ENCODE results near the gene NMNAT3. TPM values are rescaled to one million over a fixed set of nuclear protein-coding genes. Genes with fewer than 3 reads are reported as not detected.

The NMNAT3 gene
- total RNA-seq, 3 donors from 2014 or later: 6.6 to 17.3 (median 9.2) TPM

DNA sequence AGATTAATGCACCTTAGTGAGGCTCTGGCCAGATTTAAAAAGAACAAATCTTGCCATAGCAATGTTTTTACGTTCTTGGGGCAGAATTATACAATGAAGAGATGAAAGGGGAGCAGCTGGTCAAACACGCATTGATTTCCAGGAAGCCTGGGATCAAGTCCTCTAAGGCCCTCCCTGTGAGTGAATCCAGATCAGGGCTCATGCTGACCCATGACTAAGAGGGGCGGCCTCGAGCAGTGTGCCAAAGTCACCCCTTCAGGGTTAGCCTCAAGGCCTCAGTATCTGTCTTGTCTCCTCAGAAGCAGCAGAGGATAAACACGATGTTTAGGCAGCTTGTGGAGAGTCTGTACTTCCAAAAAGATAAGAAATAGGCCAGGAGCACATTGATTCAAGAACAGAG is 129.0 kb downstream of the NMNAT3 start:
- H3K36me3 ChIP-seq: no peaks in the 10 kb centered on the region
- no peaks in the 10 kb centered on the region for H3K9me3 ChIP-seq
- H3K4me1 ChIP-seq: no peaks in the 10 kb centered on the region
- no peaks in the 10 kb centered on the region for H3K27me3 ChIP-seq
- TF ChIP-seq CTCF (IDR thresholded peaks at IDR 0.05) (no peak), POLR2A (IDR thresholded peaks at IDR 0.05) (no peak), POLR2AphosphoS5 (IDR thresholded peaks at IDR 0.05) (no peak)
- no peak overlapping the region for H3K27ac ChIP-seq
- DNase-seq (ENCODE audit: low spot score in 2 of 2): no peak
- H3K4me3 ChIP-seq: no peak overlapping the region
- intact Hi-C loops (cut with DNase I; ENCODE audit: low total_unique reads): no loop called here

DNA sequence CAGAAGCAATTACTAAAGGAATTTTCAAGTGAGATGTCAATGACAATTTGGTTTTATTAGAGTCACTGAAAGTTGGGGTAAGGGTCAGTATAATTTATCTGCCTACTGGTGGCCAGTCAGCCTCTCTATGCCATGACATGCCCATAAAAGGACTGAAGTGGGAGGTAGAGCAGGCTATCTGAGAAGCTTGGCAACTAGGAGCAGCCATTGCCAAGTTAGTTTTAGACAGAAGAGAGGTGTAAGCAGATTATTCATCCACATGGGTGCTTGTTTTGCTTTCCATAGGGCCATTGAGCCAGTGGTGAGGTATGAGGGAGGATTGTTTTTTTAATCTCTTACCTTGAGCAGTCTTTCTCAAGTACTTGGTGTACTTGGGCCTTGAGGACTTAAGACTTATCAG is 130.1 kb downstream of the NMNAT3 start:
- Histone ChIP-seq H3K36me3 (no peaks in the 10 kb centered on the region), H3K27ac (no peak overlapping the region), H3K27me3 (no peaks in the 10 kb centered on the region), H3K9me3 (no peaks in the 10 kb centered on the region), H3K4me1 (no peaks in the 10 kb centered on the region), H3K4me3 (no peak overlapping the region)
- TF ChIP-seq POLR2AphosphoS5 (IDR thresholded peaks at IDR 0.05) (no peak), CTCF (IDR thresholded peaks at IDR 0.05) (no peak), POLR2A (IDR thresholded peaks at IDR 0.05) (no peak)
- DNase-seq (ENCODE audit: low spot score in 2 of 2): no peak
- intact Hi-C loops (cut with DNase I; ENCODE audit: low total_unique reads): no loop called here

DNA sequence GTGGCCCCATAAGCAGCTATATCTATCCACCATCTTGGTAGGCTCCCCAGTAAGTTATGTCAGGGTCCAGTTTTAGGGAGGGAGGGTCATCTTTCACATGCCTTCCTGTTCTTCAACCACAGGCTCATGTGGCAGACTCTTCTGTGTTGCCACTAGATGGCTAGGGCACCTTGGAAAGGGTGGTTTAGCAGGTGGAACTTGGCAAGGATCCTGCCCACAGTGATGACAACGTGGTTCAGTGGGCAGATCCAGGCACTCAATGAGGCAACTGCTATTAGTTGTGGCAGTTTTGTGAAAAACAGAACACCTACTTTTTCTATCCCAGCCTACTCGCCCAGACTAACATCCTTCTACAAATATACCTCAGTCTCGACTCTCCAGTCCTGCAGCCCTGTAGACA is 131.0 kb downstream of the NMNAT3 start:
- TF ChIP-seq POLR2AphosphoS5 (IDR thresholded peaks at IDR 0.05) (no peak), POLR2A (IDR thresholded peaks at IDR 0.05) (no peak), CTCF (IDR thresholded peaks at IDR 0.05) (no peak)
- Histone ChIP-seq H3K4me3 (no peak overlapping the region), H3K4me1 (no peaks in the 10 kb centered on the region), H3K27me3 (no peaks in the 10 kb centered on the region), H3K36me3 (no peaks in the 10 kb centered on the region), H3K9me3 (no peaks in the 10 kb centered on the region), H3K27ac (no peak overlapping the region)
- intact Hi-C loops (cut with DNase I; ENCODE audit: low total_unique reads): no loop called here
- DNase-seq (ENCODE audit: low spot score in 2 of 2): no peak

- TF ChIP-seq POLR2AphosphoS5 (IDR thresholded peaks at IDR 0.05) (no peak), CTCF (IDR thresholded peaks at IDR 0.05) (no peak), POLR2A (IDR thresholded peaks at IDR 0.05) (no peak)
- no peak for DNase-seq (ENCODE audit: low spot score in 2 of 2)
- intact Hi-C loops (cut with DNase I; ENCODE audit: low total_unique reads): no loop called here
- Histone ChIP-seq H3K4me3 (no peak overlapping the region), H3K9me3 (no peaks in the 10 kb centered on the region), H3K36me3 (no peaks in the 10 kb centered on the region), H3K4me1 (peaks cover 0 to 5% of the 10 kb centered on the region in 2 donors), H3K27ac (peak overlapping the region in 1 of 2 donors; percentile 34), H3K27me3 (no peaks in the 10 kb centered on the region)
Measured at GRCh38 chr3:139541532-139542288, 136.1 kb downstream of the NMNAT3 start.

- no peak for DNase-seq (ENCODE audit: low spot score in 2 of 2)
Measured at GRCh38 chr3:139540651-139541531, 136.9 kb downstream of the NMNAT3 start.

More at GRCh38 chr3:139540651-139541531, 136.9 kb downstream of the NMNAT3 start:
- Histone ChIP-seq H3K9me3 (no peaks in the 10 kb centered on the region), H3K36me3 (no peaks in the 10 kb centered on the region), H3K27me3 (no peaks in the 10 kb centered on the region), H3K4me1 (peaks cover 0 to 7% of the 10 kb centered on the region in 2 donors), H3K4me3 (peak overlapping the region in 2 of 3 donors; percentile 64 to 74), H3K27ac (peak overlapping the region; percentile 81 to 82)
- intact Hi-C loops (cut with DNase I; ENCODE audit: low total_unique reads): no loop called here
- TF ChIP-seq POLR2A (IDR thresholded peaks at IDR 0.05) (no peak), POLR2AphosphoS5 (IDR thresholded peaks at IDR 0.05) (no peak), CTCF (IDR thresholded peaks at IDR 0.05) (no peak)

Data from breast epithelium (tissue), 4 donors.